A549 (cell line): Measurements from ENCODE around the gene CLNS1A. TPM values are rescaled to one million over a fixed set of nuclear protein-coding genes. Genes with fewer than 3 reads are reported as not detected.

Source experiments
- ATOH8 ChIP-seq: fragments of 250-450 bp; sonication (Bioruptor Pico); IDR thresholded peaks from 2 replicates; pipeline ENCODE4 v1.5.0; 2020; ENCODE audit warnings: low read depth, mild to moderate bottlenecking, moderate library complexity
- BHLHE40 ChIP-seq: IDR thresholded peaks from 2 replicates; pipeline ENCODE4 v1.6.1; 2012; ENCODE audit warnings: low read depth, low read length, inconsistent platforms
- CBX2 ChIP-seq: fragments of 200-600 bp; sonication (generic); IDR thresholded peaks from 2 replicates; pipeline ENCODE4 v1.6.1; 2016; ENCODE audit warnings: low read depth, mild to moderate bottlenecking, borderline replicate concordance
- CEBPB ChIP-seq, 2 experiments: fragments of >200 bp in 1 of 2; sonication (Bioruptor Twin) in 1 of 2; formaldehyde crosslinking in 1 of 2; IDR thresholded peaks; 2 replicates each; pipeline ENCODE4 v1.6.1; 2012 to 2016
- CHD4 ChIP-seq: fragments of 200-600 bp; sonication (generic); IDR thresholded peaks from 2 replicates; pipeline ENCODE4 v1.6.1; 2016; ENCODE audit warnings: antibody characterized with exemption, mild to moderate bottlenecking, borderline replicate concordance
- E2F6 ChIP-seq: IDR thresholded peaks from 2 replicates; pipeline ENCODE4 v1.6.1; 2012; ENCODE audit warnings: low read depth, borderline replicate concordance
- EHF ChIP-seq: fragments of 250-450 bp; sonication (Bioruptor Pico); IDR thresholded peaks from 2 replicates; pipeline ENCODE4 v1.5.0; 2020; ENCODE audit warnings: mild to moderate bottlenecking
- ELK1 ChIP-seq: fragments of 150-350 bp; IDR thresholded peaks from 2 replicates; pipeline ENCODE4 v1.6.1; 2014; ENCODE audit warnings: low read depth, mild to moderate bottlenecking, low read length
- EP300 ChIP-seq, 2 experiments: fragments of >200 bp; sonication (Bioruptor Twin); formaldehyde crosslinking; IDR thresholded peaks; 2 replicates in 1 of 2; 3 replicates in 1 of 2; pipeline ENCODE4 v1.6.1; 2016 to 2017
- ESRRA ChIP-seq: fragments of 150-350 bp; IDR thresholded peaks from 2 replicates; pipeline ENCODE4 v1.6.1; 2014; ENCODE audit warnings: mild to moderate bottlenecking, low read length, borderline replicate concordance
- FOSB ChIP-seq: fragments of 250-450 bp; sonication (Bioruptor Pico); IDR thresholded peaks from 2 replicates; pipeline ENCODE4 v1.5.0; 2020; ENCODE audit warnings: mild to moderate bottlenecking, moderate library complexity
- FOSL2 ChIP-seq, 2 experiments: fragments of 450-650 bp in 1 of 2; fragments of >200 bp in 1 of 2; sonication (Bioruptor Twin) in 1 of 2; formaldehyde crosslinking; IDR thresholded peaks; 2 replicates each; pipeline versions ENCODE4 v1.5.0 to v1.6.1; 2016 to 2020; ENCODE audit warnings: mild to moderate bottlenecking in 1 of 2, moderate library complexity in 1 of 2
- GATA3 ChIP-seq: IDR thresholded peaks from 2 replicates; pipeline ENCODE4 v1.6.1; 2012; ENCODE audit warnings: borderline replicate concordance
- HDAC2 ChIP-seq: fragments of 200-600 bp; sonication (generic); IDR thresholded peaks from 2 replicates; pipeline ENCODE4 v1.6.1; 2016
- HES2 ChIP-seq: fragments of >200 bp; sonication (Bioruptor Twin); formaldehyde crosslinking; IDR thresholded peaks from 2 replicates; pipeline ENCODE4 v1.6.1; 2016
- HOXB13 ChIP-seq: fragments of 250-450 bp; sonication (Bioruptor Pico); IDR thresholded peaks from 2 replicates; pipeline ENCODE4 v1.5.0; 2020; ENCODE audit warnings: low read depth, mild to moderate bottlenecking, moderate library complexity
- HOXB5 ChIP-seq: fragments of 250-450 bp; sonication (Bioruptor Pico); IDR thresholded peaks from 2 replicates; pipeline ENCODE4 v1.5.0; 2020; ENCODE audit warnings: mild to moderate bottlenecking, moderate library complexity
- JUN ChIP-seq, 2 experiments: fragments of >200 bp; sonication (Bioruptor Twin); formaldehyde crosslinking; IDR thresholded peaks; 2 replicates in 1 of 2; 3 replicates in 1 of 2; pipeline ENCODE4 v1.6.1; 2016 to 2017
- JUNB ChIP-seq: fragments of >200 bp; sonication (Bioruptor Twin); formaldehyde crosslinking; IDR thresholded peaks from 2 replicates; pipeline ENCODE4 v1.6.1; 2016
- KDM1A ChIP-seq: fragments of 200-600 bp; sonication (generic); IDR thresholded peaks from 2 replicates; pipeline ENCODE4 v1.6.1; 2016; ENCODE audit warnings: low read depth, mild to moderate bottlenecking
- MAFK ChIP-seq: fragments of 450-650 bp; IDR thresholded peaks from 2 replicates; pipeline ENCODE4 v1.6.1; 2014; ENCODE audit not compliant: partially characterized antibody
- MAX ChIP-seq: IDR thresholded peaks from 2 replicates; pipeline ENCODE4 v1.6.1; 2012
- MYC ChIP-seq: IDR thresholded peaks from 2 replicates; pipeline ENCODE4 v1.6.1; 2012; ENCODE audit warnings: mild to moderate bottlenecking, inconsistent platforms, low read length, improper control_type of control experiment, borderline replicate concordance
- PHF8 ChIP-seq: fragments of 200-600 bp; sonication (generic); IDR thresholded peaks from 2 replicates; pipeline ENCODE4 v1.6.1; 2016; ENCODE audit warnings: low read depth, mild to moderate bottlenecking, antibody characterized with exemption, moderate library complexity, borderline replicate concordance
- POLR2A ChIP-seq: IDR thresholded peaks from 2 replicates; pipeline ENCODE4 v1.6.1; 2012; ENCODE audit warnings: mild to moderate bottlenecking, low read length
- POLR2AphosphoS2 ChIP-seq: conservative IDR thresholded peaks from 2 replicates; pipeline ENCODE4 v1.6.1; 2012; ENCODE audit warnings: low read length, improper control_type of control experiment, inconsistent platforms
- RAD21 ChIP-seq, 2 experiments: fragments of >200 bp in 1 of 2; sonication (Bioruptor Twin) in 1 of 2; formaldehyde crosslinking in 1 of 2; IDR thresholded peaks in 1 of 2; conservative IDR thresholded peaks in 1 of 2; 2 replicates in 1 of 2; 3 replicates in 1 of 2; pipeline ENCODE4 v1.6.1; 2012 to 2018; ENCODE audit warnings: inconsistent platforms in 1 of 2
- RARB ChIP-seq: fragments of 250-450 bp; sonication (Bioruptor Pico); IDR thresholded peaks from 2 replicates; pipeline ENCODE4 v1.8.0; 2021; ENCODE audit warnings: mild to moderate bottlenecking, moderate library complexity
- RCOR1 ChIP-seq: fragments of 150-350 bp; IDR thresholded peaks from 2 replicates; pipeline ENCODE4 v1.6.1; 2014; ENCODE audit warnings: antibody characterized with exemption, low read length, low read depth
- REST ChIP-seq: fragments of 200-600 bp; sonication (generic); IDR thresholded peaks from 2 replicates; pipeline ENCODE4 v1.6.1; 2016; ENCODE audit warnings: antibody characterized with exemption, mild to moderate bottlenecking, moderate library complexity
- SREBF2 ChIP-seq: fragments of 450-650 bp; IDR thresholded peaks from 2 replicates; pipeline ENCODE4 v1.6.1; 2014; ENCODE audit warnings: mild to moderate bottlenecking, moderate library complexity
- USF2 ChIP-seq: fragments of 450-650 bp; IDR thresholded peaks from 2 replicates; pipeline ENCODE4 v1.6.1; 2014; ENCODE audit warnings: antibody characterized with exemption
- ZC3H11A ChIP-seq: fragments of 450-650 bp; IDR thresholded peaks from 2 replicates; pipeline ENCODE4 v1.6.1; 2014; ENCODE audit warnings: antibody characterized with exemption, mild to moderate bottlenecking
- ZNF302 ChIP-seq: fragments of 250-450 bp; sonication (Bioruptor Pico); IDR thresholded peaks from 2 replicates; pipeline ENCODE4 v1.9.0; 2021; ENCODE audit warnings: inconsistent platforms, mild to moderate bottlenecking, moderate library complexity
- ZSCAN20 ChIP-seq: fragments of 250-450 bp; sonication (Bioruptor Pico); IDR thresholded peaks from 2 replicates; pipeline ENCODE4 v1.8.0; 2022; ENCODE audit warnings: mild to moderate bottlenecking, moderate library complexity
- polyA plus RNA-seq, 4 experiments: library from polyadenylated mRNA; depleted of rRNA in 3 of 4; stranded (reverse); fragments of >200 nt; fragmentation: RNase III in 1 of 4; extraction: RNeasy Plus Mini Kit Qiagen cat#74134 plus additional on column Dnase treatment in 1 of 4; gene quantifications; 2 replicates in 3 of 4; 3 replicates in 1 of 4; pipeline ENCODE4 v1.2.3, GENCODE V29; 2011 to 2017

The CLNS1A gene
- polyA plus RNA-seq, 2 of the 4 experiments (the other 2 are of a cell fraction): 173 to 210 TPM

GRCh38 chr11:77602381-77603088, 35.1 kb downstream of the CLNS1A start (continued):
- TF ChIP-seq SREBF2: no peak
- no peak; the same call in 1 of the 2 replicates for TF ChIP-seq ZSCAN20 (CRISPR knock-in tag)
- TF ChIP-seq JUNB: peak; percentile 74
- TF ChIP-seq MAX: peak; percentile 27; the same call in 1 of the 2 replicates
- no peak for TF ChIP-seq POLR2AphosphoS2
- TF ChIP-seq RARB (CRISPR knock-in tag): no peak
- TF ChIP-seq EHF (CRISPR knock-in tag): no peak
- no peak for TF ChIP-seq HOXB13
- peak; percentile 81 for TF ChIP-seq FOSL2 (IDR thresholded peaks at IDR 0.05)
- peak; percentile 91 for TF ChIP-seq FOSL2 (CRISPR knock-in tag; IDR thresholded peaks at IDR 0.05)
- TF ChIP-seq PHF8: no peak
- no peak for TF ChIP-seq HDAC2
- TF ChIP-seq ATOH8 (CRISPR knock-in tag): no peak
- no peak for TF ChIP-seq E2F6
- no peak for TF ChIP-seq BHLHE40
- no peak for TF ChIP-seq HOXB5 (CRISPR knock-in tag)
- TF ChIP-seq EP300 (IDR thresholded peaks at IDR 0.05): no peak
- TF ChIP-seq HES2: no peak
- TF ChIP-seq ZNF302 (CRISPR knock-in tag): no peak
- TF ChIP-seq ZC3H11A: no peak
- TF ChIP-seq RCOR1: no peak
- TF ChIP-seq ELK1: no peak
- no peak for TF ChIP-seq POLR2A
- no peak for TF ChIP-seq KDM1A
- no peak for TF ChIP-seq USF2
- TF ChIP-seq CBX2: no peak
- no peak for TF ChIP-seq RAD21 (conservative IDR thresholded peaks at IDR 0.05 in 1 of 2, IDR thresholded peaks at IDR 0.05 in 1 of 2)
- peak; percentile 8; the same call in 1 of the 2 replicates for TF ChIP-seq GATA3
- TF ChIP-seq JUN (IDR thresholded peaks at IDR 0.05): peak in 1 of 2 experiments; percentile 50; a peak in 1 of 5 replicates
- TF ChIP-seq REST: no peak
- peak; percentile 100 for TF ChIP-seq MAFK
- peak in 1 of 2 experiments; percentile 17; a peak in 1 of 4 replicates for TF ChIP-seq CEBPB (IDR thresholded peaks at IDR 0.05)
- no peak for TF ChIP-seq ESRRA
- TF ChIP-seq FOSB: no peak
- TF ChIP-seq CHD4: no peak
- no peak for TF ChIP-seq MYC
